ENCODE results near the gene RGS1.

Gene RGS1

DNA sequence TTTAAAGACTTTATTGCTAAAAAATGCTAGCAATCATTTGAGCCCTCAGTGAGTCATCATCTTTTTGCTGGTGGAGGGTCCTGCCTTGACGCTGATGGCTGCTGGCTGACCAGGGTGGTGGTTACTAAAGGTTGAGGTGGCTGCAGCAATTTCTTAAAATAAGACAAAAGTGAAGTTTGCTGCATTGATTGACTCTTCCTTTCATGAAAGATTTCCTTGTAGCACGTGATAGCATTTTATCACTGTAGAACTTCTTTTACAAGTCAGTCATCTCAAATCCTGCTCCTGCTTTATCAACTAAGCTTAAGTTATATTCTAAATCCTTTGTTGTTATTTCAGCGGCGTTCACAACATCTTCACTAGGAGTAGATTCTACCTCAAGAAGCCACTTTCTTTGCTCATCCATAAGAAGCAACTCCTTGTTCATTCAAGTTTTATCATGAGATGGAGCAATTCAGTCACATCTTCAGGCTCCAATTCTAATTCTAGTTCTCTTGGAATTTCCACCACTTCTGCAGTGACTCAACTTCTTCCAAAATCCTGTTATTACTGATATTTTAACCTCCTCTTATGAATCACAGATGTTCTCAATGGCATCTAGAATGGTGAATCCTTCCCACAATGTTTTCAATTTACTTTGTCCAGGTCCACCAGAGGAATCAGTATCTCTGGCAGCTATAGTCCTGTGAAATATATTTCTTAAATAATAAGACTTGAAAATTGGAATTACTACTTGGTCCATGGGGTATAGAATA lies 17.6 kb upstream of the RGS1 start:
- H3K36me3 ChIP-seq (ENCODE audit: control insufficient read depth, insufficient read depth, low read length) = no peaks in the 10 kb centered on the region
- TF ChIP-seq, protein P1, sequence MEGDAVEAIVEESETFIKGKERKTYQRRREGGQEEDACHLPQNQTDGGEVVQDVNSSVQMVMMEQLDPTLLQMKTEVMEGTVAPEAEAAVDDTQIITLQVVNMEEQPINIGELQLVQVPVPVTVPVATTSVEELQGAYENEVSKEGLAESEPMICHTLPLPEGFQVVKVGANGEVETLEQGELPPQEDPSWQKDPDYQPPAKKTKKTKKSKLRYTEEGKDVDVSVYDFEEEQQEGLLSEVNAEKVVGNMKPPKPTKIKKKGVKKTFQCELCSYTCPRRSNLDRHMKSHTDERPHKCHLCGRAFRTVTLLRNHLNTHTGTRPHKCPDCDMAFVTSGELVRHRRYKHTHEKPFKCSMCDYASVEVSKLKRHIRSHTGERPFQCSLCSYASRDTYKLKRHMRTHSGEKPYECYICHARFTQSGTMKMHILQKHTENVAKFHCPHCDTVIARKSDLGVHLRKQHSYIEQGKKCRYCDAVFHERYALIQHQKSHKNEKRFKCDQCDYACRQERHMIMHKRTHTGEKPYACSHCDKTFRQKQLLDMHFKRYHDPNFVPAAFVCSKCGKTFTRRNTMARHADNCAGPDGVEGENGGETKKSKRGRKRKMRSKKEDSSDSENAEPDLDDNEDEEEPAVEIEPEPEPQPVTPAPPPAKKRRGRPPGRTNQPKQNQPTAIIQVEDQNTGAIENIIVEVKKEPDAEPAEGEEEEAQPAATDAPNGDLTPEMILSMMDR (IDR thresholded peaks at IDR 0.05; ENCODE audit: insufficient read depth, low read length, poor library complexity, severe bottlenecking) = no peak
- no peak for DNase-seq (ENCODE audit: extremely low read depth, insufficient read length)
- H3K27me3 ChIP-seq (replicated peaks; ENCODE audit: control insufficient read depth, insufficient read depth, low read length) = no peaks in the 10 kb centered on the region
- peak overlapping the region; percentile 59 for H3K4me3 ChIP-seq (replicated peaks; ENCODE audit: low read depth, low read length)

DNA sequence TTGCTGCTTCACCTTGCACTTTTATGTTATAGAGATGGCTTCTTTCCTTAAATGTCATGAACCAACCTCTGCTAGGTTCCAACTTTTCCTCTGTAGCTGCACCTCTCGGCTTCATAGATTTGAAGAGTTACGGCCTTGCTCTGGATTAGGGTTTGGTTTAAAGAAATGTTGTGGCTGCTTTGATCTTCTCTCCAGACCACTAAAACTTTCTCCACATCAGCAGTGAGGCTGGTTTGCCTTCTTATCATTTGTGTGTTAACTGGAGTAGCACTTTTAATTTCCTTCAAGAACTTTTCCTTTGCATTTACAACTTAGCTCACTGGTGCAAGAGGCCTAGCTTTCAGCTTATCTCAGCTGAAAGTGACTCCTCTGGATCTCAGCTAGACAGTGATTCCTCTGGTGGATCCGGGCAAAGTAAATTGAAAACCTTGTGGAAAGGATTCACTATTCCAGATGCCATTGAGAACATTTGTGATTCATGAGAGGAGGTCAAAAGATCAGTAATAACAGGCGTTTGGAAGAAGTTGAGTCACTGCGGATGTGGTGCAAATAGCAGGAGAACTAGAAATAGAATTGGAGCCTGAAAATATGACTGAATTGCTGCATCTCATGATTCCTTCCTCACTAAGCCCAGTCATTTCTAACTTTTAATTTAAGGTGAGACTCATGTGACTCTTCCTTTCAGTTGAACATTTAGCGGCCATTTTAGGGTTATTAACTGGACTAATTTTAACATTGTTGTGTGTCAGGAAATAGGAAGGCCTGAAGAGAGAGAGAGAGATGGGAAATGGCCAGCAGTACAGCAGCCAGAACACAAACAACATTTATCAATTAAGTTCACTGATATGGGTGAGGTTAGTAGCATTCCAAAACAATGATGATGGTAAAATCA lies 16.2 kb upstream of the RGS1 start:
- Histone ChIP-seq H3K4me3 (replicated peaks; ENCODE audit: low read depth, low read length) (peak overlapping the region; percentile 59), H3K36me3 (ENCODE audit: control insufficient read depth, insufficient read depth, low read length) (no peaks in the 10 kb centered on the region), H3K27me3 (replicated peaks; ENCODE audit: control insufficient read depth, insufficient read depth, low read length) (no peaks in the 10 kb centered on the region)
- TF ChIP-seq, protein P1 (IDR thresholded peaks at IDR 0.05; ENCODE audit: insufficient read depth, low read length, poor library complexity, severe bottlenecking) = no peak
- peak; percentile 39 for DNase-seq (ENCODE audit: extremely low read depth, insufficient read length)

DNA sequence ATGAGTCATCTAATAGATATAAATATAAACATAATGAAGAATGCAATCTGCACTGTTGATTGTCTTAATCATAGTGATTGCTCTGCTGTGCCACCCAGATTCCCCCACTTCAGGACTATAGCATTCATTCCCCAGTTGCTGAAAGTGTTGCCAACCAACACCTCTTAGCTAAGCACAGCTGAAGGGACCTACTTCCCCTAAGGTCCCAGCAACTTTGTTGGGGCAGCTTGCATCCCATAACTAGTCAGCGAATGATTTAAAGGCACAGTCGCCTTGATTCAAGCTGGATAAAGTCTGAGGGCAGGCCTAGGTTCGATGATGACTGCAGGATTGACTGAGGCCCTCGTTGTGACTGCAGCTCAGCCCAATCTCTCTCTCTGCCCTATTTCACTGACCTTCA lies 14.3 kb upstream of the RGS1 start:
- TF ChIP-seq, protein P1 (IDR thresholded peaks at IDR 0.05; ENCODE audit: insufficient read depth, low read length, poor library complexity, severe bottlenecking) = no peak
- no peaks in the 10 kb centered on the region for H3K36me3 ChIP-seq (ENCODE audit: control insufficient read depth, insufficient read depth, low read length)
- DNase-seq (ENCODE audit: extremely low read depth, insufficient read length) = no peak
- H3K4me3 ChIP-seq (replicated peaks; ENCODE audit: low read depth, low read length) = no peak overlapping the region
- no peaks in the 10 kb centered on the region for H3K27me3 ChIP-seq (replicated peaks; ENCODE audit: control insufficient read depth, insufficient read depth, low read length)

DNA sequence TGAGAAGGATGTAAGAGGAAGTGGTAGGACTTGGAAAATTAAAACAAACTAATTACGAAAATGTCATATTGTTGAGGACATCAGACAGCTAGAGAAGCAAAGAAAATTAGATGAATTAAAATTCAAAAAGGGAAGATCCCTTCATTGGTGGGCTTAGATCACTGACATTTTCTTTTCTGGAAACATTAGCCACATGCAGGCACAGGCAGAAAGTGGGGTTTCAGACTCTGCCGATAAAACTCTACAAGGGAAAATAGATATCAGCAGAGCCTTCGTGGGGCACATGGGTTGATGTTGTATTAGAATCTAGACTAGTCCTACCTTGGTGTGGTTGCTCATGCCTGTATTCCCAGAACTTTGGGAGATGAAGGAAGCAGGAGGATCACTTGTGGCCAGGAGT lies 12.4 kb upstream of the RGS1 start:
- TF ChIP-seq, protein P1 (IDR thresholded peaks at IDR 0.05; ENCODE audit: insufficient read depth, low read length, poor library complexity, severe bottlenecking) = no peak
- H3K4me3 ChIP-seq (replicated peaks; ENCODE audit: low read depth, low read length) = no peak overlapping the region
- H3K27me3 ChIP-seq (replicated peaks; ENCODE audit: control insufficient read depth, insufficient read depth, low read length) = no peaks in the 10 kb centered on the region
- no peaks in the 10 kb centered on the region for H3K36me3 ChIP-seq (ENCODE audit: control insufficient read depth, insufficient read depth, low read length)
- no peak for DNase-seq (ENCODE audit: extremely low read depth, insufficient read length)

DNA sequence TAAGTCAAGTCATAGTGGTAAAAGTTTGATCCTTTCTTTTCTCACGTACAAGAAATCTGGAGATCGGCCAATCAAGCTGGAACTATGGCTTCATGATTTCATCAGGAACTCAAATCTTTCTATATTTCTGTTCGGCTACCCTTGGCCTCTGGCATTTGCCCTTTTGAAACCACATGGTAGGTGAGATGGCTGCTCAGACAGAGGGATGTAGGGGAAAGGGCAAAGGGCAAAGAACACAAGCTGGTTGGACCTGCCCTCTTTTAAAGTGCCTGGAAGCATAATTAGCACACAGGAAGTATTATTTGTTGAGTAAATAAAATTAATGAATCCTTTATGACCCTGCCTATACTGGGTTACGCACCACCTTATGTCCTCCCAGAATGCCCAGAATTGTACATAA lies 11.5 kb upstream of the RGS1 start:
- TF ChIP-seq, protein P1 (IDR thresholded peaks at IDR 0.05; ENCODE audit: insufficient read depth, low read length, poor library complexity, severe bottlenecking) = no peak
- DNase-seq (ENCODE audit: extremely low read depth, insufficient read length) = no peak
- H3K4me3 ChIP-seq (replicated peaks; ENCODE audit: low read depth, low read length) = no peak overlapping the region
- no peaks in the 10 kb centered on the region for H3K27me3 ChIP-seq (replicated peaks; ENCODE audit: control insufficient read depth, insufficient read depth, low read length)
- H3K36me3 ChIP-seq (ENCODE audit: control insufficient read depth, insufficient read depth, low read length) = no peaks in the 10 kb centered on the region

All from GM06990 (cell line).